HG02763 (cell line): Measurements from ENCODE around the gene VTN.
"Not testable (repeated sequence)": the region's sequence is repeated elsewhere in the genome, so short reads cannot be mapped to it uniquely, and the experiment has no call there.

Source experiments
- ATAC-seq: cut with Tn5 transposase; IDR thresholded peaks from one replicate; pipeline ENCODE4 v1.9.1; 2021; ENCODE audit warnings: mild to moderate bottlenecking, moderate library complexity; ENCODE audit not compliant: unreplicated experiment

Gene VTN

GRCh38 chr17:28345419-28346198, 24.5 kb downstream of the VTN start:
- ATAC-seq = no peak

- ATAC-seq = no peak
Observed at GRCh38 chr17:28344435-28344901, 25.6 kb downstream of the VTN start.

DNA sequence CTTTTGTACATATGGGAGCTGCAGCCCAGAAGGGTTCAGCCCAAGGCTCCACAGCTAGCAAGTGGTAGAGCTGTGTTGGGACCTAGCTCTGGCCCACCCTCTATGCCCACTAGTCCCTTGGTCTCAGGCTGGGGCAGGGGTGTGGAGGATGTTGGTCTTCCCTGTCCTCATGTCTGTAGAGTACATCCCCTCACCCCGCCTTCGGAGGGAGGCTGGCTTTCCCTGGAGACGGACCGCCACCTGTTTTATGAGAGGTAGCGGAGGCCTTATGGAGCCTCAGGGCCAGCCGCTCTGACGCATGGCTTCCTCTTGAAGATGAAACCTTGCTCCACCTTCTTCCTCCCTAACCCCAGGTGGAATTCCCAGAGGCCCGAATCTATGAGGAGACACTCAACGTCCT, 26.1 kb downstream of the VTN start:
- ATAC-seq = no peak

DNA sequence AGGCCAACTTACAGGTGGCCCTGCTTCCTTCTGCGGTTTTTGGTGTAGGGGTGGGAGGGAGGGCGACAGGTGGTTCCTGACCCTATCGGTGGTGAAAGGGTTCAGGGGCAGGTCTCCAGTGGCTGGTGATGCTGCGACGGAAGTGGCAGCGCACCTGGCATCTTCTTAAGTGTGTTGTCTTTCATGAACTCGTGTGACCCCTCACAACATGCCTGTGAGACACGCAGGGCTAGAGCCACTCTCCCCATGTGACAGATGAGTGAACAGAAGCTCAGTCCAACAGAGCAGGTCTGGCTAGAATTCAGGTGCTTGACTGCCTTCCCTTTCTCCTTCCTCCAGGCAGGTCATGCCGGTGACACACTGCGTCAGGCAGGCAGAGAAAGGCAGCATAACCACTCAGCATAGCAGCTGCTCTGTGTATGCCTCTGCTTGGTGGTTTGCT, 26.6 kb downstream of the VTN start:
- ATAC-seq = no peak

GRCh38 chr17:28342313-28342712, 27.8 kb downstream of the VTN start:
- no peak for ATAC-seq

GRCh38 chr17:28341516-28341915, 28.6 kb downstream of the VTN start:
- no peak for ATAC-seq

DNA sequence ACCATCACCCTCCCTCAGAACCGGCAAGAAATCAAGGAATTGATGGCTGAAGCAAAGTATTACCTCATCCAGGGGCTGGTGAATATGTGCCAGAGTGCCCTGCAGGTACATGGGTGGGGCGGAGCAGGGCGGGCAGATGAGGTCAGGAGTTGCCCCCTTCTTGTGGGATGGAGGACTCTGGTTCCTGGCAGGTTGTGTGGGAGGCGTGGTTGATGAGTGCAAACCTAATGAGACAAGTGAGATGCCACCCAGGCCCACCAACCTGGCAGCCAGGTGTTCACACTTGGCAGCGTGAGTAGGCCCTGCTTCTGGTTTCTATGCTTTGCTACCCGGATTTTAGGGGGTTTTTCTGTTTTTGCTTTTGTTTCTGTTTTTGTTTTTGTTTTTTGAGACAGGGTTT, 29.7 kb downstream of the VTN start:
- ATAC-seq = no peak

- no peak for ATAC-seq
Observed at GRCh38 chr17:28339431-28339830, 30.7 kb downstream of the VTN start.

DNA sequence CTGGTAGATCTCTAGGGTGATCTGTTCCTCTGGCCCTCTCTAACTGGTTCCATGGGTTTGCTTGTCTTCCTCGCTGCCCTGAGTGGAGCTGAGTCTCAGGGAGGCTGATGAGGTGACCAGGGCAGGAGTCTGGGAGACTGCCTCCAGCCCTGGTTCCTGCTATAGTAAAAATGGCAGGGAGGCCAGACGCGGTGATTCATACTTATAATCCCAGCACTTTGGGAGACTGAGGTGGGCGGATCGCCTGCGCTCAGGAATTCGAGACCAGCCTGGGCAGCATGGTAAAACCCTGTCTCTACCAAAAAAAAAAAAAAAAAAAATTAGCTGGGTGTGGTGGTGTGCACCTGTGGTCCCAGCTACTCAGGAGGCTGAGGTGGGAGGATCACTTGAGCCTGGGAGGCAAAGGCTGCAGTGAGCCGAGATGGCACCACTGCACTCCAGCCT, 31.3 kb downstream of the VTN start:
- ATAC-seq = not testable (repeated sequence)

- no peak for ATAC-seq
Observed at GRCh38 chr17:28338056-28338768, 31.9 kb downstream of the VTN start.

DNA sequence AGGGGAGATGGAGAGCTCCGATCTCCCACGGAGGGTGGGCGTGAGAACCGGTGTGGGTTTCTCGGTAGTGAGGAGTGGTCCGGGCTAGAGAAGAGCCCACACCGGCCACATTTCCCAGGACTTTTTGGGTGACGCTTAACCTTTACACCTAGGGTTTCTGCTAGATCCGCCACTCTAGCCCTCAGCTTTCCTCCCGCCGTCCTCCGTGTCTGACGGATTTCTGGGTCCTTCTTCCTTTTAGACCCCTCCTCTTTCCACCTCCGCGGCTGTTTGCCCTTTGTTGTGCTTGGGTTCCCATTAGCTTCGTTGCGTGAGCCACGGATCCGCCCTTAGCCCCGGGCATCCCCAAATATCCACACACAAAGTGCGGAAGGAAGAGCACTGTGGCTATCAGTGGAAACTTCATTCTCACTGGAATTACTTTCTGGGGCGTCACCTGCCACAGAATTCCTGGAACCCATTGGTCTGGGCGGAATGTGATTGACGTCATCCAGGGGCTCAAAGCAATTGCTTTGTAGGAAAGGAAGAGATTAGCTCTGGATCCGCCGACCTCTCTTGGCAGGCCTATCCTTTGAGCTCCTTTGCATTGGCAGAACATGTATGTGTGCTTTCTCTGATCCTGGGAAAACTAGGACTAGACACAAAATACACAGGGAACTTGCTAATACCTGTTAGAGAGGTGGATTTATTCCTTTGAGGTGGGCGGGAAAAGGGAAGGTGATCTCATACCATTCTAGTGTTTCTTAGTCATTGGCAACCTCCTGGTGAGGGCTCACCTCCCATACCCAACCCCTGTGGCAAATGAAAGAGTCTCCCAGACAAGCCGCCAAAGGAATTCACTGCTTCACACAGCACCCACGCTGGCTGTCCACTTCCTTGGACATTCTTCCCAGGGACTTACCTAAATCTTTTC, 33.9 kb downstream of the VTN start:
- ATAC-seq = no peak

DNA sequence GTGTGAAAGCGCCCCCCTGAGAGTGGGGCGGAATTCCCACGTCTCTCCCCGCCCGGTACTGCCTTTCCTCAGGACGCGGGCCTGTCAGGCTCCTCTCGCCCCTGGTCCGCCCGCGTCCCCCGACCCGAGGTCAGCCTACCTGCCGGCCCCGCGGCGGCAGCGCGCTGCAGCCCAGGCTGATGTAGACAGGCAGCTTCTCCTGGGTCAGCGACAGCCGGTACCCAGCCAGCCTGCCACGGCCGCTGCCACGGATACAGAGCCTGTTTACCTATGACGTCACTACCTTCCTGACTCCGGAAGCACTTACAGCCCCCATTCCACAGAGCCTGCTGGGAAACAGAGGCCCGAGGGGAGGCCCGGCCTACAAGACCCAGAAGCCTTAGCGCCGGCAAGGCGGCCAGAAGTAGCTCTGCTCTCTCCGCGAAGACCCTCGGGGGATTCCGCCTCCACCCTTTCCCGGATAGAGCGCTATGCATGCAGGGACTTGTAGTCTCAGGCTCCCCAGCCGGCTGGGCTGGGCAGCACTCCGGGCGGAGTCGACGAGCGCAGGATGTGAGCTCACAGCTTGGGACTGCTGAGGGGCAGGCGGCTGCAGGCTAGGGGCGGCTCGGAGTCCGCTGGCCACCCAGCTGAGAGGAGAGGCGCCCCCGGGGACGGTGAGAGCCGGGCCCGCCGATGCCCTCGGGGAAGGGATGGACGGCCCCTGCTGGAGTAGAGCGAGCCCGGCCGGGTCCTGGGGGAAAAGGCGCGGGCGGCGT, 34.7 kb downstream of the VTN start, which contains the start of the genes IFT20 and TNFAIP1:
TSS of gene IFT20 (minus strand) at position 272 of the 758 bp plus-strand sequence. CDS start 3,487 bp downstream, outside the sequence.
TSS of gene TNFAIP1 (plus strand) at position 561 of the 758 bp plus-strand sequence. CDS start 3,761 bp downstream, outside the sequence.
- ATAC-seq = peak; percentile 94

DNA sequence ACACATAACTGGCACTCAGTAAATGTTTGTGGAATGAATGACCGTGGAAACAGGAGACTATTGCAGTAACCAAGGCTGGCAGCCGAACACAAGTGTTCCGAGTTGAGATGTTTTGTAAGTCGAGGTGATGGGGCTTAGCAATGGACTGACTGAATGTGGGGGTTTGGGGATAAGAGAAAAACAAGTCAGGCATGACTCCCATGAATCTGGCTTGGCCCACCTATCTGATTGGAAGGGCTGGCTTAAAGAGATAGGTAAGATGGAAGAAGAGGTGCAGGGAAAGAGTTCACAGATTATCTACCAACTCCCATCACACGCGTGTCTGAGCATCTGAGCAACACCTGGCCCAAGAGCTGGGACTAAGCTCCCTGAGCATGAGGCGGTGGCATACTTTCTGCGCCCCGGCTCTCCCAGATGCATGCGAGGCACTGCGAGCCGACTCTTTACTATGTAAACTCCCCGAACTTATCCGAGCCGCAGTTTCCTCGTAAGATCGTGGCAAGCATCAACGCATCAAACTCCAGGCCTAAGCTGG, 35.4 kb downstream of the VTN start:
- ATAC-seq = no peak

DNA sequence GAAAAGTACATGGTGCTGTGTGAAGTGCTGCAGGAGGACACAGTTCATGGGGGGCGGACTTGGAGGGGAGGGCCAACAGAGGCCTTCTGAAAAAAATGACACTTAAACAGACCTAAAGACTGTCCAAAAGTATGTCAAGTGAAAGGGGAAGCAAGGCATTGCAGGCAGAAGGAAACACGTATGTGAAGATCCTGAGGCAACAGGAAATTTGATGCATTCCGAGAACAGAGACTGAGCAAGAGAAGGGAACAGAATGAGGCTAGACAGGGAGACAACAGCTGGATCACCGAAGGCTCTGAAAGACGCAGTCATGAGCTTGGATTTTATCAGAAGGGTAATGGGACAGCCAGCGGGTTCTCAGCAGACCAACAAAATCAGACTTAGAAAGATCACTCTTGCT, 35.9 kb downstream of the VTN start:
- no peak for ATAC-seq

DNA sequence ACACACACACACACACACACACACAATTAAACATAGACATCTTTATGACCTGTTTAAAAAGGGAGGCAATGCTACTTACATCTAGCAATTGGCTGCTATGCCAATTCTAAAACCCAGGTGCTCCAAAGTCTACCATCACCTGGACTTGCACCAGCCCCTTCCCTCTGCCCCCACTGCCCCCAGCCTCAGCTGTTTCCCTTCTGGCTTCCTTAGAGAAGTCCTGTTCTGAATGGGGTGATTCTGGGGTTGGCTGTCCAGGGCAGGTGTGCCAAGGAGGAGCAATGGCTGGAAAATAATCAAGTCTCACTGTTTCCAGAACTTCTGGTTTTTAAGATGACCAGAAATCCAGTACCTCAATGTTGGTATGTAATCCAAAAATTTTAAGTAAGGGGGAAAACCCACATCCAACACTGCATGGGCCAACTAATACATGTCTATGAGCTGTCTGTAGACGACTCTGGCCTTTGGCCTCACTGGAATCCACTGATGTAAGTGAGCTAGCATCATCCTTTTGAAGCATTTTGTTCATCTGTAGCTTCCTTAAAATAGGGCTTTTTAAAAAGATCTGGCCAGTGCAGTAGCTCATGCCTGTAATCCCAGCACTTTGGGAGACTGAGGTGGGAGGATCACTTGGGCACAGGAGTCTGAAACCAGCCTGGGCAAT, 36.9 kb downstream of the VTN start:
- no peak for ATAC-seq

- ATAC-seq = no peak
Observed at GRCh38 chr17:28331891-28332420, 38.2 kb downstream of the VTN start.

DNA sequence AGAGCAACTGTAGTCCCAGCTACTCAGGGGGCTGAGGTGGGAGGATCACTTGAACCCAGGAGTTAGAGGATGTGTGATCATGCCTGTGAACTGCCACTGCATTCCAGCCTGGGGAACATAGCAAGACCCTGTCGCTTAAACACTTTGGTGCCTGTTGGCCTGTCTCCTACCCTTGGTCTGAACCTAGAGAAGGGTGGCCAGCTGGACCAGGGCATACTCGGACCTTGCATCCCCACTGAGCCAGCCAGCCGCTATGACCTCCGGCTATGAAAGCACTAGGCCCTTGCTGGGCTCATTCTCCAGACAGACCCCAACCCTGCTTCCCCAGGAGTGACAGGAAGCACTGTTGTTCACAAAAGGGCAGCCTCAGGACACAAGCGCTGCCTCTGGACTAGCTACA, 39.4 kb downstream of the VTN start:
- ATAC-seq = no peak

DNA sequence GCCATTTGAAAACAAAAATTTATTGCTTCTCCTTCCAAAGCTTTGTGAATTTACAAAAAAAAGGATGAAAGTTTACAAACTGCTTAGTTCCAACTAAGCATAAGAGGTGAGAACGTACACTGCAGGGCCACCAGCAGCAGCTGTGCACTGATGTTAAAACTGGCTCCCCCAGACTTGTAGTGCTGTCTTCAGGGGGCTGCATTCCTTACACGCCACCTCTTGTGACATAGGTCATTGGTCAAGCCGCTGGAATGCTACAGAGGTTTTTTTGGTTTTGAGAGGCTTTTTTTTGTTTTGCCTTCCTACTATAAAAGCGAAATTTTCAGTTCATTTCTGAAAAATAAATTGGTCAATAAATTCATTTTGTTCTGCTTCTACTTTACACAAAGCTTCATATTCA, 41.8 kb downstream of the VTN start:
- ATAC-seq = no peak

GRCh38 chr17:28327709-28328108, 42.4 kb downstream of the VTN start:
- no peak for ATAC-seq
